Glomerular endothelial cell (primary cell): ENCODE results near the gene P2RX6. TPM values are rescaled to one million over a fixed set of nuclear protein-coding genes. Genes with fewer than 3 reads are reported as not detected.
"Not testable (repeated sequence)": the region's sequence is repeated elsewhere in the genome, so short reads cannot be mapped to it uniquely, and the experiment has no call there.

ENCODE experiments used
- DNase-seq: peaks from one replicate; pipeline ENCODE4 v3.0.0-alpha.2; 2011; ENCODE audit warnings: low read depth, low spot score; ENCODE audit errors: extremely low read depth
- total RNA-seq: library from RNA; depleted of rRNA; stranded (reverse); fragments of >200 nt; gene quantifications from 2 replicates; pipeline ENCODE4 v1.2.3, GENCODE V29; 2015

Gene P2RX6
- total RNA-seq, result 0.18 TPM in 1 of 2 replicates, not detected in the other

DNA sequence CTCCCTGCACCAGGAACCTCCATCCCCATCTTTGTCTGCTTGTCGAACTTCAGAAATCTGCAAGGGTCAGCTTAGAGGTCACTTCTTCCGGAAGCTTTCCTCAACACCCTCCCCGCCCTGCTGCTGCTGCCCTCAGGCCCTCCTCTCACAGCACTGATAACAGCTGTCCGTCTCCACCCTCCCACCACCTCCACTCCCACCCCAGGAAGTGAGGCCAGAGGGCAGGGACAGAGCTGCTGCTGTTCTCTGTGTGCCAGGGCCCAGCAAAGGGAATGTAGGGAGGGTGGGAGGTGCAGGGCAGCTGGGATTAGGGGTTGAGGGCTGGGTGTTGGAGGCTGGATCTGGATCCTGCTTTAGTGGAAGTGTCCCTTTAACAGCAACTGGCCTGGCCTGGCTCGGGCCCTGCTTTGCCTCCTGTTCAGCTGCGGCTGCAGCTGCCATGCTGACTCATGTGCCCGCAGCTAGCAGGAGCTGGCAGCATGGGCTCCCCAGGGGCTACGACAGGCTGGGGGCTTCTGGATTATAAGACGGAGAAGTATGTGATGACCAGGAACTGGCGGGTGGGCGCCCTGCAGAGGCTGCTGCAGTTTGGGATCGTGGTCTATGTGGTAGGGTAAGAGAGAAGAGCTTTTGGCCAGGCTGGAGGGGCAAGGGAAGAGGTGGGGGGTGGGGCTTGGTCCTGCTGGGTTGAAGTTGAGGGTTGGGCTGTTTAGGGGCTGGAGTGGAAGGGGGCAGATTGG, at the start of gene P2RX6:
TSS of gene P2RX6 (plus strand) at position 440 of the 740 bp plus-strand sequence. CDS start at position 450, 10 bp downstream.
- no peak for DNase-seq

DNA sequence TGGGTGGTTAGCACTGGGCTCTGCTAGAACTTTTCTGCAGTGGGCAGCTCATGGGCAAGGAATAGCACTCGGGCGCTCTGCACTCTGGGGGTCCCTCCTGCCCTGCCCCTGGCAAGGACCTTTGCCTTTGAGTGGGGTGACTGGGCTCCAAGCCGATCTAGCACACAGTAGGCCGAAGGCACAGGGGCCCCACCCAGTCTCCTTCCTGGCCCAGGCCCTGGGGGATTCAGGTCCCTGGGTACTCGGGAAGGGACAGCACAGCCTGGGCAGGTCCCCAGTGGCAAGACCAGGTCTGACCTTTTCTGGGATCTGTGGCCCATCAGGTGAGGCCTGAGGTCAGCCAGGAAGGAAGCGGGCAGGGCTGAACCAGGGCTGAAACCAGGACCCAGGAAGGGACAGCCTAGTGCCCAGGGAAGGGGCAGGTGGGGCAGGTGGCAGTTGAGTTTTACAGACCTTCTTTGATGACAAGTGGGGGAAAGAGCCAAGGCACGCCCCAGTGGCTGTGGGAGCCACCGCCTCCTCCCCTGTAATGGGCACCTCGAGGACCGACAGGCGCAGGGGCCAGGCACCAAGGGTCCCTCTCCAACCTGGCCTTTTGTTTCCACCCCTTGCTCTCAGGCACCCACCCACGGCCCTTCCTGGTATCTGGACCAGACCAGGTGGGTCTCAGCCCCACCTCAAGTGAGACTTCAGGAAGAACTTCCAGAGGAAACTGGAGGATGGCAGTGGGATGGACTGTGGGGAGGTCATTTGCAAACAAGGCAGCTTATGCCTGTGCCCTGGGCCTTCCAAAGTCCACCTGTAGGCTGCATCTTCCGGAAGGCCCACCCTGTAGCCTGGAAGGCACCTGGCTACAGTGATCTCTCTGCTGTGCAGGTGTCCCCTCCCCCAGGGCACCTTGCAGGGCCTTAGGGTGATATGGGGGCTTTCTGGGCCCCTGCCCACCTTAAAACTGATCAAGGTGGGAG, 48.8 kb upstream of the P2RX6 start:
- no peak for DNase-seq

DNA sequence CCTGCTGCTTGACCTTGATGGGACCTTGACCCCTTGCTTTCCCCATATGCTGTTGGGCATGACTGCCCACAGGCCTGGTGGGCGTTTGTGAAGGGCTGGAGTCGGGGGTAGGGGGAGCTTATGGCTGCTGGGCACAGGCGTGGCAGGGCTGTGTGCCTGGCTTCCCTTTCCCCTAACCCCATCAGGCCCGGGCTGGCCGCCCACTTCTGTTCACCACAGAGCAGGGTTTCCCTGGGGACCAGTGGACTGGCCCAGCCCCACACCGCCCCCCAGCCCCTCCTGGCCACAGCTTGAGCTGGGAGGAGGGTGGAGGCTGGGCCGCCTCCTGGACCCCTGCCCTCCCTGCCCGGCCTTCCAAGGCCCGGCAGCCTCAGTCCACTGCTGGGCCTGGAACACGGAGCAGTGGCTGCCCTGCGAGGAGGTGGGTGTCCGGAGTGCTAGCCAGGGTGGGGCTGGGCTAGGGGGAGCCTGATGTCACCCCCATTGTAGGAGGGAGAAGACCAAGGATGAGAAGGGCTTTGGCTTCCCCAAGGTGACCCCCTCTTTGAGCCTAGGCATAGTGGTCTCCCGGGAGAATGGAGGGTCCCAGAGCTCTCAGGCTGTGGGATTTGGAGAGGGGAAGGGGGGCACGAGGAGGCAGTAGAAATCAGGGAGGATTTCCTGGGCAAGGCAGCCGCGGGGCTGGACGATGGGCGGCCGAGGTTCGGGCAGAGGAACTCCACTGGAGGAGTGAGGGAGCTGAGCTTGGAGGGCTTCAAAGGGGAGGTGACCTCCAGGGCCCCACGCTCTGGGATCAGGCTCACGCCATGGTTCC, 47.9 kb upstream of the P2RX6 start, which contains the start of gene AIFM3:
TSS of gene AIFM3 (plus strand) at position 373 of the 814 bp plus-strand sequence. CDS start 690 bp downstream, outside the sequence.
- no peak for DNase-seq

DNA sequence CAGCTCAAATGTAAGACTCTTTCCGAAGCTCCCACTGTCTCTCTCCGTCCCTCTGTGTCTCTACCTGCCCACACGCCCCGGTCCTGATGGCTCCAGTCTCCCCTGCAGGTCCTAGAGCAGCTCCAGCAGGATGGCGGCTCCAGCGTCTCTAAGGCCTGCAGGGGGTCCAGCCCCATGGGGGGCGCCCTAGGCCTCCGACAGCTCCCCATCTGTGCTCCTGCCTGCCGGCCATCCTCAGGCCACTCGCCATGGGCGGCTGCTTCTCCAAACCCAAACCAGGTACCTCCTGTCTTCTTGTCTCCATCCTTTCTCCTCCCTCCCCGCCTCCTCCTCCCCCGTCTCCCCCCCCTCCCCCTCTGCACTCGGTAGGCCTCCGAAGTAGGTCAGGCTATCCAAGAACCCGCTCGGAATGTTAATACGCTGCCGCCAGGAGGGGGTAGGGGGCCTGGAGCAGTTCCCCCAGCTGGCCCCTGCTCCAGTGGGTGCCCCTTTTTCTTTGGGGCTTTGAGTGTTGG, 47.2 kb upstream of the P2RX6 start:
- no peak for DNase-seq

DNA sequence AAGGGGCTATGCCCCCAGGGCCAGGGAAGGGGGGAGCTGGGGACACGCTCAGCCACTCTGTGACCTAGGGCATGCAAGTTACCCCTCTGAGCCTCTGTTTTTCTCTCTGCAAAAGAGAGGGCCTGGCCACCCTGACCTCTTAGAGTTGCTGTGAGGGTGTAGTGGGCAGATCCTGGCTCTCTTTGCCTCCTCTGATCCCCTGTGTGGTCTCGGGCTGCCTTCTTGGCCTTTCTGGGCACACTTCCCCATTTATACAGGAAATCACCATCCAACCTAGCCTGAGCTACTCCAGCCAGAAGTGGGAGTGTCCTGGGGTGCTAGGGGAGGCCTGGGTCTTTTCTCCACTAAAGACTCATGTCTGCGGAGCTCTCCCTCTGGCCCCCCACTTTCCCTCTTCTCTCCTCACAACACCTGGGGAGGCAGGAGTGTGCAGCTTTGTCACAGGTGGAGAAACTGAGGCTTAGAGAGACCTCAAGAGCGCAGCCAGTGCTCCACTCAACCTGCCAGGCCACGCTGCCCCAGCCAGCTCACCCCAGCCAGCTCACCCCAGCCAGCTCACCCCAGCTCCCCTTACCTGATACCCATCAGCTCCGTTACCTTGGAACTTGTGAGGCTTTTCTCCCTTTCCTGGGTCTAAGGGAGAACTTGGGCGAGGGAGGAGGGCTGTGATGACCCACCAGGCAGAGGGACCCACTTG, 46.5 kb upstream of the P2RX6 start:
- DNase-seq, result no peak

DNA sequence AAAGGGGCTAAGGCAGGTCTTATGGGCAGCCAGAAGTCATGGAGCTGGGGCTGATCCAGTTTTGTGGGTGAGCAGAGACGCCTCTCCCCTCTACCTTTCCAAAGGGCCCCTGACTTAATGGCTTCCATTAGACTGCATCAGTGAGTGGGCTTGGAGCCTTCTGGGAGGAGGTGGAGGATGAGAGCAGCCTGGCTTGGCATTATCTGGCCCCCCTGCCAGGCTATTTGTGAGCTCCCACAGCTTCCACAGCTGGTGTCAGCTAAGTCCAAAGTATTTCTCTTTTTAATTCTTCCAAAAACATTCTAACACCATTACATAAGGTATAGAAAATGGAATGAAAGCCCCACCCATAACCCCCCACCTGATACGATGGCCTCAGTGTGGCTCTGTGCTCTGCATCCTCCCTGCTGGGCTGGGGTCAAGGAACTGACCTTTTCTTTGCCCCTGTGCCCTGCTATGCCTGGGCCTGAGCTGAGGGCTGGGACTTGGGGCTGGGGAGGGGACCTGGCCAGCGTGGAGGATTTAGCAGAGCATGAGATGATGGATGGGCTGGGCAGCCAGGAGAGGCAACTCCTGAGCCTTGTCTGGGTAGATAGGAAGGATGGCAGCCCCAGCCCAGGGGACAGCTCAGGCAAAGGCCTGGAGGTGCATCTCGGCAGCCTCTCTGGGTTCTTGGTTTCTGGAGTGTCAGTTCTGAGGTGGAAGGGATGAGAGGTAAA, 43.9 kb upstream of the P2RX6 start:
- no peak for DNase-seq

DNA sequence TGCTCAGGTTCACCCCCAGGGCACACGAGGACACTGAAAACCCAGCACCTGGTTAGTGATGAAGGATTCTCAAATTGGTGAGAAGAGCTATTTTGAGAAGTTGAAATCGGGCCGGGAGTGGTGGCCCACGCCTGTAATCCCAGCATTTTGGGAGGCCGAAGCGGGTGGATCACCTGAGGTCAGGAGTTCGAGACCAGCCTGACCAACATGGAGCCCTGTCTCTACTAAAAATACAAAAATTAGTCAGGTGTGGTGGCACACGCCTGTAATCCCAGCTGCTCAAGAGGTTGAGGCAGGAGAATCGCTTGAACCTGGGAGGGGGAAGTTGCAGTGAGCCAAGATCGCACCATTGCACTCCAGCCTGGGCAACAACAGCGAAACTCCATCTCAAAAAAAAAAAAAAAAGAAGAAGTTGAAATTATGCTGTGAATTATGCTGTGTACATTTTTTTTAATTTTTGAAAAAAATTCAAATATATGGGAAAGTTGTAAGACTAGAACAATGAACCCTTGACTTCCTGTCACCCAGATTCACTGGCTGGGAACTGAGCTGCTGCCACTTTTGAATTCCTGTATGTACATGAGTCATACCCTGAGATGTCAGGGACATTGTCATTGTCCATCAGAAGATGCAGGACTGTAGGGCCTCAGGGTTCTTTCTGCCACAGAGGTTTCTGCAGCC, 42.8 kb upstream of the P2RX6 start:
- DNase-seq, result not testable (repeated sequence)

DNA sequence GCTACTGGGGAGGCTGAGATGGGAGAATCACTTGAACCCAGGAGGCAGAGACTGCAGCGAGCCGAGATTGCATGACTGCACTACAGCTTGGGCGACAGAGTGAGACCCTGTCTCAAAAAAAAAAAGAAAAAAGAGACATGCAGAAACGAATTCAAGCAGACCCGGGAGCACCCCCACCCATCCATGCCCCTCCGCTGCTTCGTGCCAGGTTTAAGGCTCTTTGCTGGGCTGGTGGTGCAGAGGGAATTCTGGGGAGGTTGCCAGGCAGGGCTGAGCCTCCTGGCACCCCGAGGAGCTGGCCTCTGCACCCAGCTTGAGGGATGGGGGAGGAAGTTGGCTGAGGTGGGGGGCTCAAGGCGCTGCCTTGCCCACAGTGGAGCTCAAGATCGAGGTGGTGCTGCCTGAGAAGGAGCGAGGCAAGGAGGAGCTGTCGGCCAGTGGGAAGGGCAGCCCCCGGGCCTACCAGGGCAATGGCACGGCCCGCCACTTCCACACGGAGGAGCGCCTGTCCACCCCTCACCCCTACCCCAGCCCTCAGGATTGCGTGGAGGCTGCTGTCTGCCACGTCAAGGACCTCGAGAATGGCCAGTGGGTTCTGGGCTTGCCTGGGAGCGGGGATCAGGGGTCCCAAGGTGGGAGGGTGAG, 41.9 kb upstream of the P2RX6 start:
- DNase-seq, result no peak

DNA sequence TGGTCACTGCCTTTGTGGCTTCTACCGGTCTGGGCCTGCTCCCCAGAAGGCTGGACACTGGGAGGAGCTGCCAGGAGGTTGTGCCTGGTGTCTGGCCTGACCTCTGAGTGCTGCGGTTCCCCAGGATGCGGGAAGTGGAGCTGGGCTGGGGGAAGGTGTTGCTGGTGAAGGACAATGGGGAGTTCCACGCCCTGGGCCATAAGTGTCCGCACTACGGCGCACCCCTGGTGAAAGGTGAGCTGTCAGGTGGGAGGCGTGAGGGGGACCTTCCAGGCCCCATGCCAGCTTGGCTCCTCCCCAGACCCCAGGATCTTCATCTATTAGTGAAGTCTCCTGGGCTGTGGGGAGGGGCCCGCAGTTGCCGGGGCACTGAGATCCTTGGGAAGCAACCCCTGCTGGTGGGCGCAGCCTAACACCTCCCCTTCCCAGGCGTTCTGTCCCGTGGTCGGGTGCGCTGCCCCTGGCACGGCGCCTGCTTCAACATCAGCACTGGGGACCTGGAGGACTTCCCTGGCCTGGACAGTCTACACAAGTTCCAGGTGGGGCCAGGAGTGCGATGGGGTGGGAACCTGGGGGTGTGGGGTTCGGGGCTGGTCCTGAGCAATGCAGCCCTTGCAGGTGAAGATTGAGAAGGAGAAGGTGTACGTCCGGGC, 41.2 kb upstream of the P2RX6 start:
- DNase-seq, result no peak

DNA sequence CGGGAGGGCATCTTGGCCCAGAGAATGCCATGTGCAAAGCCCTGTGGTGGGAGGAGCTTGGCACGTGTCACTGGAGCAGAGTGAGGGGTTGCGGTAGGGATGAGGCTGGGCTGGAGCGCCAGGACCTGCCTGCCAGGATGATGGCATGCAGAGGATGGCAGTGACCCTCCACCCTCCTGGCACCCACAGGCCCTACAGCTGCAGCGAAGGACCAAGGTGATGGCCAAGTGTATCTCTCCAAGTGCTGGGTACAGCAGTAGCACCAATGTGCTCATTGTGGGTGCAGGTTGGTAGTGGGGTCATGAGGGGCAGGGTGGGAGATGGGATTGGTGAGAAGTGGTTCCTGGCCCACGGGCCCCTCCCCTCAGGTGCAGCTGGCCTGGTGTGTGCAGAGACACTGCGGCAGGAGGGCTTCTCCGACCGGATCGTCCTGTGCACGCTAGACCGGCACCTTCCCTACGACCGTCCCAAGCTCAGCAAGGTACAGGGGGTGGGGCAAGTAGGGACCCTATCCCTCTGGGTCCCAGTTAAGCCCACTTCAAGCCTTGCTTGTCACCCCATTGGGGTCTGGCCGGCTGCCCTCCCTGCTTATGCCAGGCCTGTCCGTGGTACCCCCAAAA, 40.5 kb upstream of the P2RX6 start:
- DNase-seq, result no peak

DNA sequence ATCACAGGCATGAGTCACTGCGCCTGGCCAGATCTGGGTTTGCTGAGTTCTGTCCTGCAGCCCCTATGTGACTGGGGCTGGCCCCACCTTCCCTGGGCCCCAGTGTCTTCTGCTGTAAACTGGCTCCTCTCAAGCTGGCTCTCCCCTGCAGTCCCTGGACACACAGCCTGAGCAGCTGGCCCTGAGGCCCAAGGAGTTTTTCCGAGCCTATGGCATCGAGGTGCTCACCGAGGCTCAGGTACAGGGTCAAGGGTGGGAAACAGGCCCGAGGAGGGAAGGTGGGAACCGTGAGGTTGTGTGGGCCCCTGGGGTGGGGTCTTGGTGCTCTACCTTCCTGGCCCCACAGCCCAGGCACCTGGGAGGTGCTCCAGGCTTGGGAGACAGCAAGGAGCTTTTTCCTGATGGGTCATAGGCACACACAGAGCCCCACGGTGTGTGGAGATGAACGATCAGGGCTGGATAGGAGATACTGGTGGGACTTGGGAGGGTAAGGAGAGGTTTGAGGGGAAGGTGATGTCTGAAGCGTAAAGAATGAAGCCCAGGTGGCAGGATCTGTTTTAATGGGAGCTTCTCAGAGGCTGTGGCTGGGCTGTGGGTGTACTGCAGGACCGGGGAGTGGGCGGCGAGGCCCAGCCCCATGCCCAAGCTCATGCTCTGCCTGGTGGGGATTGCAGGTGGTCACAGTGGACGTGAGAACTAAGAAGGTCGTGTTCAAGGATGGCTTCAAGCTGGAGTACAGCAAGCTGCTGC, 39.2 kb upstream of the P2RX6 start:
- no peak for DNase-seq

DNA sequence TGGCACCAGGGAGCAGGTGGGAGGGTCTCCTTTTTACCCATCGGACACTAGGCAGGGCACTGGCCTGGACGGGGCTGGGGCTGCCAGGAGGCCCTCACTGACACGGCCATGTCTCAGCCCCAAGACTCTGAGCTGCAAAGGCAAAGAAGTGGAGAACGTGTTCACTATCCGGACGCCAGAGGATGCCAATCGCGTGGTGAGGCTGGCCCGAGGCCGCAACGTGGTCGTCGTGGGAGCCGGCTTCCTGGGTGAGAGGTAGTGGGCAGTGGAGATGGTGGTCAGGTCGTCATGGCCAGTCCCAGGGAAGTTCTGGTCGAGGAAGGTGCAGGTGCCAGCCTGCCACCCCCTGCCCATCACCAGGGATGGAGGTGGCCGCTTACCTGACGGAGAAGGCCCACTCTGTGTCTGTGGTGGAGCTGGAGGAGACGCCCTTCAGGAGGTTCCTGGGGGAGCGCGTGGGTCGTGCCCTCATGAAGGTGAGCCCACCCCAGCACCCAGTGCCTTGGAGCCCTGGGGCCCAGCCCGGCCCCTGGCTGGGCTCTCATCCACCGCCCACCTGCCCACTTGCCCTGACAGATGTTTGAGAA, 38.6 kb upstream of the P2RX6 start:
- no peak for DNase-seq

DNA sequence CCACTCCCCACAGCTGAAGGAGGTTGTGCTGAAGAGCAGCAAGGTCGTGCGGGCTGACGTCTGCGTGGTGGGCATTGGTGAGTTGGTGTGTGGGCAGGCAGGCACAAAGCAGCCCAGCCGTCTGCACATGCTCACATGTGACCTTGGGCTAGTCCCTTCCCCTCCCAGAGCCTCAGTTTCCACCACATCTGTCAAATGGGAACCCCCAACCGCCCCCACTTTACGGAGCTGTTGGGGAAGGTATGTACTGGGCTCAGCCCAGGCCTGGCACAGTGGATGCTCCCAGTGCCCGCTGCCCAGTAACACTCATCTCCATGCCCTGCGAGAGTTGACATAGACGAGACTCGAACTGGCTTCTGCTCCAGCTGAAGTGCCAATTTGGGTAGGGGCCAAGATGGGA, 37.9 kb upstream of the P2RX6 start:
- DNase-seq, result no peak

DNA sequence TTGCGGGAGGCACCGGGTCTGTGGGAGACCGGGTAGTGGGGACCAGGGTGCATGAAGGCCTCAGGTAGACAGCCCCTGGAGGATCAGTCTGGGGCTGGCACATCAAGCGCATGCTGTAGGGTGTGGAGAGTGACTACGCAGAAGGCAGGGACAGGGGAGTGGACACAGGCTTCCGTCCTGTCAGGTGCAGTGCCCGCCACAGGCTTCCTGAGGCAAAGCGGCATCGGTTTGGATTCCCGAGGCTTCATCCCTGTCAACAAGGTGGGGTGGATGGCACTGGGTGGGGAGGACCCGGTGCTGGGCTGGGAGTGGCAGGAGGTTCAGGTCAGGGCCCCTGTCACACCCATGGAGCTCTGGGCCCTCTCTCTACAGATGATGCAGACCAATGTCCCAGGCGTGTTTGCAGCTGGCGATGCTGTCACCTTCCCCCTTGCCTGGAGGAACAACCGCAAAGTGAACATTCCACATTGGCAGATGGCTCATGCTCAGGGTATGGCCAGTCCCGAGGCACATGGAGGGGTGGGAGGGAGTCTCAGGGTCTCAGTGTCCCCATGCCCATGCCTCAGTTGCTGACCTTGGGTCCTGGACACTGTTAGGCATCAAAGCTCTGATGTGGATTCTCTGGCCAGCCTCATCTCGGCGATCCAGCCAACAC, 37.3 kb upstream of the P2RX6 start:
- DNase-seq, result no peak

DNA sequence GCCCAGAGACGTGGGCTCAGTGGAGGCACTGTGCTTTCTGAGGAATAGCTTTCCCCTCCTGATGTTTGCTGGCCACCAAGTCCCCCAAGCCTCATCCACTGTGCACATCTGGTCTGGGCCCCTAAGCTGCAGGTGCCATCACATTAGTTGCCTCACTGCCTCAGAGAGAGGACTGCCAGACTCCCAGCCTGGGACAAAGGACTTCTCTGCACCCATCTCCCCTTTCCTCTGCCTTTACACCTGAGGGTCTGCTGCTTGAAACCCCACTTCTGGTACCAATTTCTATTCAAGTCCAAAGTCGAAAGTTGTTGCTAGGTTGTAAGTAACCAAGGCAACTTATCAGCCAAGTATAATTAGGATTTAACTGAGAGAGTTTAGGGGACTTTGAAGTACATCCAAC, 36.5 kb upstream of the P2RX6 start:
- no peak for DNase-seq
